ENCODE measurements around the gene ZDHHC1. TPM values are rescaled to one million over a fixed set of nuclear protein-coding genes. Genes with fewer than 3 reads are reported as not detected.

Gene ZDHHC1
- total RNA-seq, 1 experiment from 2014 or later = 1.0 TPM

- Mint-ChIP-seq H3K9me3 (ENCODE audit: unreplicated experiment) (no peaks in the 10 kb centered on the region), H3K4me1 (ENCODE audit: low read depth, unreplicated experiment) (no peaks in the 10 kb centered on the region), H3K27ac (ENCODE audit: unreplicated experiment) (no peak overlapping the region), H3K27me3 (ENCODE audit: insufficient read depth, unreplicated experiment) (no peaks in the 10 kb centered on the region), H3K4me3 (ENCODE audit: unreplicated experiment) (no peak overlapping the region), H3K36me3 (ENCODE audit: insufficient read depth, unreplicated experiment) (peaks cover 12% of the 10 kb centered on the region)
- no peaks in the 10 kb centered on the region for H3K36me3 ChIP-seq (ENCODE audit: control insufficient read depth, insufficient read depth, low read length)
- DNase-seq = no peak
- no peaks in the 10 kb centered on the region for H3K4me1 ChIP-seq
- no peak for TF ChIP-seq CTCF (IDR thresholded peaks at IDR 0.05; ENCODE audit: insufficient read depth in 1 of 2, low read depth in 1 of 2, low read length in 1 of 2, severe bottlenecking in 1 of 2, unreplicated experiment in 1 of 2)
- CTCF ChIA-PET = no interaction called here
- no peak overlapping the region for H3K4me3 ChIP-seq (ENCODE audit: low read depth, low read length)
- BruUV-seq (replicated peaks) = no TSS peak
- POLR2A ChIA-PET = no interaction called here
- no peaks in the 10 kb centered on the region for H3K9me3 ChIP-seq
- intact Hi-C loops (cut with micrococcal nuclease; ENCODE audit: unreplicated experiment) = no loop called here
- no peaks in the 10 kb centered on the region for H3K27me3 ChIP-seq (replicated peaks; ENCODE audit: control insufficient read depth, insufficient read depth, low read length)
Measured at GRCh38 chr16:67460961-67461360, 44.7 kb upstream of the ZDHHC1 start.

GRCh38 chr16:67460168-67460567, 43.9 kb upstream of the ZDHHC1 start:
- Mint-ChIP-seq H3K9me3 (ENCODE audit: unreplicated experiment) (no peaks in the 10 kb centered on the region), H3K27ac (ENCODE audit: unreplicated experiment) (no peak overlapping the region), H3K36me3 (ENCODE audit: insufficient read depth, unreplicated experiment) (peaks cover 8% of the 10 kb centered on the region), H3K27me3 (ENCODE audit: insufficient read depth, unreplicated experiment) (no peaks in the 10 kb centered on the region), H3K4me1 (ENCODE audit: low read depth, unreplicated experiment) (no peaks in the 10 kb centered on the region), H3K4me3 (ENCODE audit: unreplicated experiment) (no peak overlapping the region)
- intact Hi-C loops (cut with micrococcal nuclease; ENCODE audit: unreplicated experiment) = no loop called here
- Histone ChIP-seq H3K36me3 (ENCODE audit: control insufficient read depth, insufficient read depth, low read length) (no peaks in the 10 kb centered on the region), H3K9me3 (no peaks in the 10 kb centered on the region), H3K4me1 (no peaks in the 10 kb centered on the region), H3K4me3 (ENCODE audit: low read depth, low read length) (no peak overlapping the region), H3K27me3 (replicated peaks; ENCODE audit: control insufficient read depth, insufficient read depth, low read length) (no peaks in the 10 kb centered on the region)
- CTCF ChIA-PET = no interaction called here
- TF ChIP-seq CTCF (IDR thresholded peaks at IDR 0.05; ENCODE audit: insufficient read depth in 1 of 2, low read depth in 1 of 2, low read length in 1 of 2, severe bottlenecking in 1 of 2, unreplicated experiment in 1 of 2) = no peak
- no TSS peak for BruUV-seq (replicated peaks)
- POLR2A ChIA-PET = no interaction called here
- DNase-seq = no peak

GRCh38 chr16:67459861-67460150, 43.5 kb upstream of the ZDHHC1 start:
- no peak overlapping the region for H3K27ac Mint-ChIP-seq (ENCODE audit: unreplicated experiment)
- no TSS peak for BruUV-seq (replicated peaks)
- no peaks in the 10 kb centered on the region for H3K4me1 Mint-ChIP-seq (ENCODE audit: low read depth, unreplicated experiment)

More at GRCh38 chr16:67459861-67460150, 43.5 kb upstream of the ZDHHC1 start:
- Histone ChIP-seq H3K4me1 (no peaks in the 10 kb centered on the region), H3K9me3 (no peaks in the 10 kb centered on the region), H3K4me3 (ENCODE audit: low read depth, low read length) (no peak overlapping the region), H3K36me3 (ENCODE audit: control insufficient read depth, insufficient read depth, low read length) (no peaks in the 10 kb centered on the region), H3K27me3 (replicated peaks; ENCODE audit: control insufficient read depth, insufficient read depth, low read length) (no peaks in the 10 kb centered on the region)
- intact Hi-C loops (cut with micrococcal nuclease; ENCODE audit: unreplicated experiment) = no loop called here
- peaks cover 8% of the 10 kb centered on the region for H3K36me3 Mint-ChIP-seq (ENCODE audit: insufficient read depth, unreplicated experiment)
- ChIA-PET POLR2A (no interaction called here), CTCF (no interaction called here)
- DNase-seq = no peak
- no peak overlapping the region for H3K4me3 Mint-ChIP-seq (ENCODE audit: unreplicated experiment)
- H3K27me3 Mint-ChIP-seq (ENCODE audit: insufficient read depth, unreplicated experiment) = no peaks in the 10 kb centered on the region
- TF ChIP-seq CTCF (IDR thresholded peaks at IDR 0.05; ENCODE audit: insufficient read depth in 1 of 2, low read depth in 1 of 2, low read length in 1 of 2, severe bottlenecking in 1 of 2, unreplicated experiment in 1 of 2) = no peak
- H3K9me3 Mint-ChIP-seq (ENCODE audit: unreplicated experiment) = no peaks in the 10 kb centered on the region

Data from Caco-2 (cell line).